ENCODE data around the gene PTPA.

The PTPA gene

DNA sequence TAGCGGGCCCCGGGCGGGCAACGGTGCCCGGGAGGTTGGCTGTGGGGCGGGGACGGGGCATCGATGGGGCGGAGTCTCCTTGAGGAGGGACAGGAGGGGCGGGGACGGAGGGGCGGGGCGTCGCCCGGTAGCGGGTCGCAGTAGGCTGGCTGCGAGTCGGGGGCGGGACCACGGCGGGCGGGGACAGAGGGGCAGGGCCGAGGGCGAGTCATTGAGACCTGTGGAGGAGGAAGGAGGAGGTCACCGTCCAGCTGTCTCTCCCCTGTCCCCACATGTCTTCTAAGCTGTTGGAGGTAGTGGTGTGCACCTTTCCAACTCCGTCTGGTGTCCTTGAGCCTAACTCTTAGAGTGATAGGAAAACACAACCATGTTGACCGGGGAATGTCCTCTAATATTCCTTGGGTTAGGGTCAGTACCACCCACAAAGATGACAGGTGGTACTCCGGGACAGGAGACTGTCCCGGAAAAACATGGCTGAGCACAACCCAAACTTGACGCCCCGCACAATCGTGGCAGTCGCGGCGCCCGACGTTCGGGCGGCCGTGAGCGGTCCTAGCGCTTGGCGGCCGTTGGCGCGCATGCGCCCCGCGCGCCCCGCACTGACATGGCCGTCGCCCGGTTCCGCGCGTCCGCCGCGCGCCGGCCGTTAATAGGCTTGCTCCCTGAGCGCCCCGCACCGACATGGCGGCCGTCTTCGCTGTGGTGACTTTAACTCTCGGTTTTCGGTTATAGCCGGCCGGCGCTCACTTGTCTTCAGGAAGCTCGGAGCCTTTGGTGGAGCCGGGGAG, at the start of gene PTPA, which contains the start of gene CRAT:
PTPA (plus strand) TSS at position 676 of the 788 bp plus-strand sequence. CDS start 186 bp downstream, outside the sequence.
CRAT (minus strand) TSS at position 54 of the 788 bp plus-strand sequence. CDS start 284 bp downstream, outside the sequence.
- no peaks in the 10 kb centered on the region for H3K36me3 ChIP-seq (ENCODE audit: control insufficient read depth, insufficient read depth, low read length)
- peak within 1 kb of the TSS; percentile 41 for H3K4me3 ChIP-seq (ENCODE audit: low read length)
- no peaks in the 10 kb centered on the region for H3K27me3 ChIP-seq (ENCODE audit: control insufficient read depth, insufficient read depth, low read length)
- peak within 1 kb of the TSS; percentile 91 for H3K9ac ChIP-seq (ENCODE audit: low read length)
- H3K9me3 ChIP-seq (ENCODE audit: control insufficient read depth, low read length), result no peaks in the 10 kb centered on the region
- peaks cover 35% of the 10 kb centered on the region for H3K4me1 ChIP-seq (ENCODE audit: control insufficient read depth, insufficient read depth, low read length)

DNA sequence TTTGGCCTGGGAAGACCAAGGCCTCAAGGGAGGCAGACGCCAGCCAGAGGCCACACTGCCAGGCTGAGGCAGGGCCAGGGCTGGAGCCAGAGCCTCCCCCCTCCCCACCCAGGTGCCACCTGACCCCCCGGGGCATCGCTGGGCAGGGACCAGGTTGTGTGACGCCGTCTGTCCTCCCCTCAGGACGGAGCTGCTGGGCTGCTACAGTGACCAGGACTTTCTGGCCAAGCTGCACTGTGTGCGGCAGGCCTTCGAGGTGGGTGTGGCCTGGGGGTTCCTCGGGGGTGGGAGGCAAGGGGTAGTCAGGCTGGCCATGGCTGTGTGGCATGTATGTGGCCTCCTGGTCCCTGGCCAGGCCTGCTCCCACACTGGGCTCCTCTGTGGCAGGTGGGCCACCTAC, 48.2 kb upstream of the PTPA start:
- Histone ChIP-seq H3K4me1 (ENCODE audit: control insufficient read depth, insufficient read depth, low read length) (peaks cover 14% of the 10 kb centered on the region), H3K4me3 (ENCODE audit: low read length) (no peak overlapping the region), H3K9ac (ENCODE audit: low read length) (no peak overlapping the region), H3K27me3 (ENCODE audit: control insufficient read depth, insufficient read depth, low read length) (no peaks in the 10 kb centered on the region), H3K36me3 (ENCODE audit: control insufficient read depth, insufficient read depth, low read length) (peaks cover 14% of the 10 kb centered on the region), H3K9me3 (ENCODE audit: control insufficient read depth, low read length) (no peaks in the 10 kb centered on the region)

DNA sequence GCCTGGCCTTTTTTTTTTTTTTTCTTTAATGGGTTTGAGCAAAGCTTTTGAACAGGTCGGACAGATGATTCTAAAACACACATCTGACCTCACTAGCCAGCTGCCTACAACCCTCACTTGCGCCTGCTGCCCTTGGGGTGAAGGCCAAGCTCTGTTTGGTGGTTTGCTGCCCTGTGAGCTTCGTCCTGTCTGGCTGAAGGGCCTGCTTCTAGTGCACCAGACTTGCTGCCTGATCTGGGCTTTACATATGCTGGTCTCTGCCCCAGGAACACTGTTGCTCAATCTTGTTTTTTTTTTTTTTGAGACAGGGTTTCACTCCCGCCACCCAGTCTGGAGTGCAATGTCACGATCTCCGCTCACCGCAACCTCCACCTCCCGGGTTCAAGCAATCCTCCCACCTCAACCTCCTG, 46.7 kb upstream of the PTPA start:
- Histone ChIP-seq H3K4me3 (ENCODE audit: low read length) (no peak overlapping the region), H3K9me3 (ENCODE audit: control insufficient read depth, low read length) (no peaks in the 10 kb centered on the region), H3K27me3 (ENCODE audit: control insufficient read depth, insufficient read depth, low read length) (no peaks in the 10 kb centered on the region), H3K9ac (ENCODE audit: low read length) (no peak overlapping the region), H3K4me1 (ENCODE audit: control insufficient read depth, insufficient read depth, low read length) (peaks cover 18% of the 10 kb centered on the region), H3K36me3 (ENCODE audit: control insufficient read depth, insufficient read depth, low read length) (peaks cover 14% of the 10 kb centered on the region)

DNA sequence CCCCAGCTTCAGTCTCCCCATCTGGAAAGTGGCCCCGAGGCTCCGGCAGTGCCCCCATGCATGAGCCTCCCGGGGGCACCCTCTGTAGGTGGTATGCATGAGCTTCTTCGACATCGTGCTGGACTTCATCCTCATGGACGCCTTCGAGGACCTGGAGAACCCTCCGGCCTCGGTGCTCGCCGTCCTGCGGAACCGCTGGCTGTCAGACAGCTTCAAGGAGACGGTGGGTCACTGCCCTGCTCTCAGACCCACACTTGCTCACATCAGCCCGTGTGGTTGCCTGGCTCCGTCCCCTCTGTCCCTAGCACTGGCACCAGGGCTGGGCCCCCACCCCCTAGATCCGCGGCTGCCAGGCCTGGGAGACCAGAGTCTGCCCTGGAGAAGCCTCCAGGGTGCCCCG, 43.1 kb upstream of the PTPA start:
- H3K36me3 ChIP-seq (ENCODE audit: control insufficient read depth, insufficient read depth, low read length), result peaks cover 7% of the 10 kb centered on the region
- H3K9ac ChIP-seq (ENCODE audit: low read length), result no peak overlapping the region
- H3K9me3 ChIP-seq (ENCODE audit: control insufficient read depth, low read length), result no peaks in the 10 kb centered on the region
- no peak overlapping the region for H3K4me3 ChIP-seq (ENCODE audit: low read length)
- no peaks in the 10 kb centered on the region for H3K27me3 ChIP-seq (ENCODE audit: control insufficient read depth, insufficient read depth, low read length)
- H3K4me1 ChIP-seq (ENCODE audit: control insufficient read depth, insufficient read depth, low read length), result peaks cover 40% of the 10 kb centered on the region

DNA sequence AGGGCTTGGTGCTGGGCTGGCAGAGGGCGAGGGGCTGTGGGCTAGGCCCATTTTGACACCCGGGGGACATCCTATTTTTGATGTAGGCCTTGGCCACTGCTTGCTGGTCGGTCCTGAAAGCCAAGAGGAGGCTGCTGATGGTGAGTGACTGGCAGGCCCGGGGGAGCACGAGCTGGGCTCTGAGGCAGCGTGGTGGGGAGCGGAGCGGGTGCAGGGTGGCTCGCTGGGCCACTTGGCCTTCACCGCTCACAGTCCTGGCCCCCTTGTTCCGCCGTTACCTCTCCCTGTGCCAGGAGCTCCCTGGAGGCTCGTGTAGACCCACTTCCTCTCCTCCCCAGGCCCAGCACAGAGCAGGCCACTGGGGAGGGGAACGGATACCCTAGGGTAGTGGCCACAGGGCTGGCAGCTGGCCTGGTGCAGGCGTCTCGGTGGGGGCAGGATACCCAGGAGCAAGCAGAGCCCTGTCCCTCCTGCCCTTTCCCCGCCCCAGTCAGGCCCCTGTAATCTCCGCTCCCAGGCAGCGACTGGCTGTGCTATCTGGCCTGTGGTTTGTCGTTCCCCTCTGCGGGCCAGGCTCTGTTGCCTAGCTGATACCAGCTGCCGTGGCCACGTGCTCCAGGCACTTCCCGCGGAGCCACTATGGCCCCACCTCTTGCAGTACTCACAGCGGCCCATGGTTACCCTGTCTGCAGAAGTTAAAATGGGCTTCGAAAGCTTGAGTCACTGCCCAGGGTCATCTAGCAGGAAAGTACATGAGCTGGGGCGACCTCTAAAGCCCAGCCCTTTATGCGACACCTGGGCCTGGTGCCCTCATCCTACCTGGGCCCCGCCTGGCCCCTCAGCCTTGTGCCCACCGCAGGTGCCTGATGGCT, 42.0 kb upstream of the PTPA start:
- H3K4me1 ChIP-seq (ENCODE audit: control insufficient read depth, insufficient read depth, low read length), result peaks cover 40% of the 10 kb centered on the region

DNA sequence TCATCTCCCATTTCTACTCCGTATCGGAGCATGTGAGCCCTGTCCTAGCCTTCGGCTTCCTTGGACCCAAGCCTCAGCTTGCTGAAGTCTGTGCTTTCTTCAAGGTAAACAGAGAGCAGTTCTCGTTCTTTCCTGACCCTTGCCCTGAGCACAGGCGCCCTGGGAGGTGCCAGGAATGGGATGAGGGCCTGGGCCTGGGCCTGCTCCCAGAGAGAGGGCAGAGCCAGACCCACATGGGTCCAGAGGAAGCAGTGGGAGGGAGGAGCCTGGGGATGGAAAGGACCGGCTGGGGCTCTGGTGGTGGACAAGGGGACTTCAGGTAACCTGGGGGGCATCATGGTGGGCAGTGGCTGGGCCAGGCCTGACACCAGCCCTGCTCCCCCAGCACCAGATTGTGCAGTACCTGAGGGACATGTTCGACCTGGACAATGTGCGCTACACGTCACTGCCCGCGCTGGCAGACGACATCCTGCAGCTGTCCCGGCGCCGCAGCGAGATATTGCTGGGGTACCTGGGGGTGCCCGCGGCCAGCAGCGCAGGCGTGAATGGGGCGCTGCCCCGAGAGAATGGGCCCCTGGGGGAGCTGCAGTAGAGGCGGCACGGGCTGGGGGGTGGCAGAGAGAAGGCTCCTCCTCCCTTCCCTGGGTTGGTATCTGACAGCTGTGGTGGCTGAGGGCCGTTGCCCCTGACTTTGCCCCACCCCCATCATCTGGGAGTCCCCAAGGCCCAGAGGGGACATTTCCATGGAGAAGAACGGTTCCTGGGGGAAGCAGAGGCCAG, 41.2 kb upstream of the PTPA start:
- Histone ChIP-seq H3K27me3 (ENCODE audit: control insufficient read depth, insufficient read depth, low read length) (no peaks in the 10 kb centered on the region), H3K4me1 (ENCODE audit: control insufficient read depth, insufficient read depth, low read length) (peaks cover 40% of the 10 kb centered on the region), H3K9me3 (ENCODE audit: control insufficient read depth, low read length) (no peaks in the 10 kb centered on the region), H3K36me3 (ENCODE audit: control insufficient read depth, insufficient read depth, low read length) (peaks cover 7% of the 10 kb centered on the region), H3K4me3 (ENCODE audit: low read length) (no peak overlapping the region), H3K9ac (ENCODE audit: low read length) (peak overlapping the region; percentile 42)

More for the DNA sequence above, 42.0 kb upstream of the PTPA start:
- Histone ChIP-seq H3K9me3 (ENCODE audit: control insufficient read depth, low read length) (no peaks in the 10 kb centered on the region), H3K36me3 (ENCODE audit: control insufficient read depth, insufficient read depth, low read length) (peaks cover 7% of the 10 kb centered on the region), H3K4me3 (ENCODE audit: low read length) (no peak overlapping the region), H3K9ac (ENCODE audit: low read length) (peak overlapping the region; percentile 50), H3K27me3 (ENCODE audit: control insufficient read depth, insufficient read depth, low read length) (no peaks in the 10 kb centered on the region)

DNA sequence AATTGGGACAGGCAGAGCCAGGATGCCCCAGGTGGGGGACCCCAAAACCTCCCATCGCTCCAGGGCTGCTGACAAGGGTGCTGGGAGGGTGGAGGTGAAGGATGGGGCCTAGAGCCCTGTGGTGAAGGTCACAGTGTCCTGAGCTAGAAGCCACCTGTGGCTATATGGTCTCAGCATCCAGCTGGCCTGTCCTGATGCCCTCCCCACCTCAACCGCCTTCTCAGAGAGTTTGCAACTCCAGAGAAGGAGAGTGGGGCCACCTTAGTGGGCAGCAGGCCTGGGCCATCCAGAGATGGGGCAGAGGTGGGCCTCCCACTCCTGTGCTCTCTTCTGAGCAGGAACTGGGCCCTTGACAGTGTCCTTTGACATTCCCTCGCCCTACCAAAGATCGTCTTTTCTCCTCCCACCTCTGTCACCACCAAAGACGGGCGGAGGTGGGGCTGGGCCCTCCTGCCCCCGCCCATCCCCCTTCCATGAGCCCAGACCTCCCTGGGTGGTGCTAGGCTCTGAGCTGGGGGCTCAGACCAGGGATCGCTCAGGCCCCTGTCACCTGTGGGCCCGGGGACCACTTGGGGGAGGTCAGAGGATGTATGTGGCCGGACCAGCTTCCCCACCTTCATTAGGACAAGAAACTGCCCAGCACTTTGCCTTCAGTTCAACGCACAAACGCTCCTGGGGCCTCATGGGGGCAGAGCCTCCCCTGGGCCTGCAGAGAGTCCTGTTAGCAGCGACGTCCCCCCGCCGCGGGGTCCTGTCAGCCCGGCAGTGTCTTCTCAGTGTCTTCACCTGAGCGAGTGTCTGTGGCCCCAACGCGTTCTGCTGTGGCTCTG, 40.3 kb upstream of the PTPA start:
- H3K4me1 ChIP-seq (ENCODE audit: control insufficient read depth, insufficient read depth, low read length), result peaks cover 48% of the 10 kb centered on the region
- no peak overlapping the region for H3K4me3 ChIP-seq (ENCODE audit: low read length)
- H3K9ac ChIP-seq (ENCODE audit: low read length), result peak overlapping the region; percentile 28
- H3K27me3 ChIP-seq (ENCODE audit: control insufficient read depth, insufficient read depth, low read length), result no peaks in the 10 kb centered on the region
- peaks cover 7% of the 10 kb centered on the region for H3K36me3 ChIP-seq (ENCODE audit: control insufficient read depth, insufficient read depth, low read length)
- H3K9me3 ChIP-seq (ENCODE audit: control insufficient read depth, low read length), result no peaks in the 10 kb centered on the region

DNA sequence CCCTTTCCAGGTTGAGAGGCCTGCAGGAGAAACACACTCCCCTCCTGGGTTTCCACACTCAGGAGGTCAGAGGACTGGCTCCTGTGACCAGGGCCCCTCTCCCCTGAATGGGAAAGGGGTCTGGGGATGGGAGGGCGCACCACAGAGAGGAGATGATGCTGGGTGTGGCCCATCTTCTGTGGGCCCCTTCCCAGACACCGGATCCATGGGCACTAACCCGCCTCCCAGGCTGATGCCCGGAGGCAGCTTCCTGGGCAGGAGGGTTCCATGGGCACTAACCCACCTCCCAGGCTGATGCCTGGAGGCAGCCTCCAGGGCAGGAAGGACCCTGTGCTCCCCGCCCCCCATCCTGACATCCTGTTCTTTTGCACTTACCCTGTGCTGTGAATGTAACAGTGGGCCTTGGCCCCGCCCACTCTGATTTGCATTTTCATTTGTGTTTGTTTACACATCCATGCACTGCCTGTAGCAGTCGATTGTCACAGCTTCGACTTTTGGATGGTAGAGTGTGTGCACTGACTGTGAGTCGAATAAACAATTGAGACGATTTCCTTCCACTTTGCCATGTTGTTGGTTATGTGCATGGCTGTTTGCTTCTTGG, 39.6 kb upstream of the PTPA start:
- no peaks in the 10 kb centered on the region for H3K9me3 ChIP-seq (ENCODE audit: control insufficient read depth, low read length)
- H3K9ac ChIP-seq (ENCODE audit: low read length), result no peak overlapping the region
- no peak overlapping the region for H3K4me3 ChIP-seq (ENCODE audit: low read length)
- H3K27me3 ChIP-seq (ENCODE audit: control insufficient read depth, insufficient read depth, low read length), result no peaks in the 10 kb centered on the region
- peaks cover 7% of the 10 kb centered on the region for H3K36me3 ChIP-seq (ENCODE audit: control insufficient read depth, insufficient read depth, low read length)
- H3K4me1 ChIP-seq (ENCODE audit: control insufficient read depth, insufficient read depth, low read length), result peaks cover 56% of the 10 kb centered on the region

DNA sequence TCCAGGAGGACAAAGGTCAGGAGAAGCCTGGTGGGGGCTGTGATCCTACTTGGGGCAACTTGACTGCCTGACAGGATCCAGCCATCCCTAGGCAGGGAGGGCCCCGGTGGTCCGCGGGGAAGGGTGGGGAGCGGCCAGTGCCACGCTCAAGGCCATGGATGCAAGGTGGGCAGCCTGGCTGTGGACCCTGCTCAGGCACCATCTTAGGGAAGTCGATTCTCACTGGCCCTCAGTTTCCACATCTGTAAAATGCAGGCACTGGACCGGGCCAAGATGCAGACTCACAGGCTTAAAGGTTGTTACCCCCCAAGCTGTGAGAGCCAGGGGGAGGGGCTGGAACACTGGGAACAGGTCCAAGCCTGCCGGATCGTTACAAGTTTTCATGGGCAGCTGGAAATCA, 39.0 kb upstream of the PTPA start:
- H3K4me1 ChIP-seq (ENCODE audit: control insufficient read depth, insufficient read depth, low read length), result peaks cover 61% of the 10 kb centered on the region
- no peak overlapping the region for H3K4me3 ChIP-seq (ENCODE audit: low read length)
- no peaks in the 10 kb centered on the region for H3K9me3 ChIP-seq (ENCODE audit: control insufficient read depth, low read length)
- no peak overlapping the region for H3K9ac ChIP-seq (ENCODE audit: low read length)
- H3K36me3 ChIP-seq (ENCODE audit: control insufficient read depth, insufficient read depth, low read length), result peaks cover 7% of the 10 kb centered on the region
- no peaks in the 10 kb centered on the region for H3K27me3 ChIP-seq (ENCODE audit: control insufficient read depth, insufficient read depth, low read length)

DNA sequence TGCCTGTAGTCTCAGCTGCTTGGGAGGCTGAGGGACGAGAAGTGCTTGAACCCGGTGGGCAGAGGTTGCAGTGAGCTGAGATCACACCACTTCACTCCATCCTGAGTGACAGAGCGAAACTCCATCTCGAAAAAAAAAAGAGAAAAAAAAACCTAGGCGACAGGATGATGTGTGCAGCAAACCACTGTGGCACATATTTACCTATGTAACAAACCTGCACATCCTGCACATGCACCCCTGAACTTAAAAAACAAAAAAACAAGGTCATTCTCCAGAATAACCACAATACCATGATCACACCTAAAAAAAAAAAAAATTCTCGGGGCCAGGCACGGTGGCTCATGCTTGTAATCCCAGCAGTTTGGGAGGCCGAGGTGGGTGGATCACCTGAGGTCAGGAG, 37.8 kb upstream of the PTPA start:
- H3K27me3 ChIP-seq (ENCODE audit: control insufficient read depth, insufficient read depth, low read length), result no peaks in the 10 kb centered on the region
- no peak overlapping the region for H3K4me3 ChIP-seq (ENCODE audit: low read length)
- H3K36me3 ChIP-seq (ENCODE audit: control insufficient read depth, insufficient read depth, low read length), result no peaks in the 10 kb centered on the region
- H3K4me1 ChIP-seq (ENCODE audit: control insufficient read depth, insufficient read depth, low read length), result peaks cover 67% of the 10 kb centered on the region
- H3K9ac ChIP-seq (ENCODE audit: low read length), result no peak overlapping the region
- H3K9me3 ChIP-seq (ENCODE audit: control insufficient read depth, low read length), result no peaks in the 10 kb centered on the region

DNA sequence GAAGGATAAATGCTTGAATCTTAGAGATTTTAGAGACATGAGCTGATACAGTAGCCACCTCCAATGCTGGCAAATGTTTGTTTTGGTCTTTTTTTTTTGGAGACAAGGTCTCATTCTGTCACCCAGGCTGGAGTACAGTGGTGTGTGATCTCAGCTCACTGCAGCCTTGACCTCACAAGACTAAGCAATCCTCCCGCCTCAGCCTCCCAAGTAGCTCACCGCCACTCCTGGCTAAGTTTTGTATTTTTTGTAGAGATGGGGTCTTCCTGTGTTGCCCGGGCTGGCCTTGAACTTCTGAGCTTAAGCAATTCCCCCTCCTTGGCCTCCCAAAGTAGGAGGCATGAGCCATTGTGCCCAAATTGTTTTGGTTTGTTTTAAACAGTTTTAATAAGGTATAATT, 37.1 kb upstream of the PTPA start:
- no peaks in the 10 kb centered on the region for H3K9me3 ChIP-seq (ENCODE audit: control insufficient read depth, low read length)
- H3K9ac ChIP-seq (ENCODE audit: low read length), result no peak overlapping the region
- H3K4me3 ChIP-seq (ENCODE audit: low read length), result no peak overlapping the region
- peaks cover 67% of the 10 kb centered on the region for H3K4me1 ChIP-seq (ENCODE audit: control insufficient read depth, insufficient read depth, low read length)
- no peaks in the 10 kb centered on the region for H3K27me3 ChIP-seq (ENCODE audit: control insufficient read depth, insufficient read depth, low read length)
- no peaks in the 10 kb centered on the region for H3K36me3 ChIP-seq (ENCODE audit: control insufficient read depth, insufficient read depth, low read length)

Measured in mucosa of stomach (tissue), 1 donor.